HUDEP-2 (cell line): Measurements from ENCODE around the gene PIP4K2A.

Experiments
- DNase-seq, 76 experiments: peaks; one replicate each; lab custom pipeline; 2025; ENCODE audit not compliant: unreplicated experiment in 76 of 76; lab: John Stamatoyannopoulos, UW

PIP4K2A gene

DNA sequence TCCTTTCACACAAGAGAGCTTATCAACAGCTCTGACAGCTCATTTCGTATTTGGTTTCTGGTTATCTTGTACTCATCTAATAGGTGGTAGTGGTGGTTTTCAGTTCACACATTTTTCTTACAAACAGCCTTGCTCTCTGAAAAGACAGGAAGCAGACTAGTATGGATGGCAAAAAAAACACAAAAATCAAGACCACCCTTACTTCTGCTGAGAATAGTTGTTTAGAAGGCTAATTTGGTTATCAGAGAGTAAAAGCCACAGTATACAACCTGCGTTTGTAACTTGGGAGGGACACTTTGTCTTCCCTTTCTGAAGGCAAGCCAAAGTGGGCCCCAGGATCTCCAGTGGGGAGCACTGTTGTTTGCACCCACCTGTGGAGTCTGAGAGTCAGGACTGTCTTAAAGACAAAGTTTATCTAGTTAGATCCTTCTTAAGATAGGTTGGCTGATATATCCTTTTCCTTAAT lies 68.0 kb downstream of the PIP4K2A start:
- no peak for DNase-seq

DNA sequence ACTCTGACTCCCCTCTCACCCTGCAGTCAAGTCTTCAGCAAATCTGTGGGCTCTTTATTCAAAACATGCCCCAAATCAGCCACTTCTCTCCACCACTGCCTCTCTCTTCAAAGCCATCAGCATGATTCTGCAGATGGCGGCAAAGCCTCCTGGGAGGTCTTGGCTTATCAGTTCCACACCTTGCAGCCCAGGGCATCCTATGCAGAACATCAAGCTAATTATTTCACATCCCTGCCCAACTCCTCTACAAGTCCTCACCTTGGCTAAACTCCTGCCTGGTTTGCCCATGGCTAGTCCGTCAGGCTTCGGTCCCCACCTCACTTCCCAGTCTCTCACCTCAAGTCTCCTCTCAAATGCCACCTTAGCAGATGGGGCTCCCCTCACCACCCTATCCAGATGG lies 70.2 kb downstream of the PIP4K2A start:
- no peak for DNase-seq

DNA sequence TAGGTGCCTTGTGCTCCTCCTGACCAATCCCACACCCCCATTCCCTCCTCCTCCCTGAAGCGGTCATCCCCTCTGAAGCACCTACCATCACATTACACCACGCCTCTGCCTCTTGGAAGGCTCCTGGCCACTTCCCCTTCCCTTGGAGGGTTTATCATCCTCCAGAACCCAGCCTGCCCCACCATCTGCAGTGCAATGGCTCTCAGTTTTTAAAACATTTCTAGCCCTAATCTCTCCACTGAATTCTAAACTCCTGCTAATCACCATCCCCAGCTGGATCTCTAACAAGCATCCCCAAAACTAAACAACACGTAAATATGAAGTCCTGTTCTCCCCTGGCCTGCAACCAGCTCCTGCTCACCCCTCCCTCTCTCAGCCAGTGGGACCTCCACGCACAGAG lies 70.6 kb downstream of the PIP4K2A start:
- DNase-seq, result peak in 2 of 76 experiments; percentile 29 to 30

DNA sequence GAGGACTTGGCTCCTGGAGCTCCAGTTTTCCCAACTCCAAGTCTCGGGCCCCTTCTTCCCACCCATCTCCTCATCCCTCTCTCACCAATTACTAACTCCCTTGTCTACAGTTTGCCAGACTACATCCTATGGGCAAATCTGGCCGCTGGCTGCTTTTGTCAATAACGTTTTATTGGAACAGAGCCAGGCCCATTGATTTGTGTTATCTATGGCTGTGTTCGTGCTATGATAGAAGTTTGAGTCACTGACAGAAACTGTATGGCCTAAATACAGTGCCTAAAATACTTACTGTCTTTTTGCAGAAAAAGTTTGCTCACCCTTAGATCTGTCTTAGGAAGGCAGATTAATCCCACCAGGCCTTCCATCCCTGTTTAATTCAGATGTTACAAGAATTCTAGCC lies 71.3 kb downstream of the PIP4K2A start:
- peak in 2 of 76 experiments; percentile 6 to 8 for DNase-seq

DNA sequence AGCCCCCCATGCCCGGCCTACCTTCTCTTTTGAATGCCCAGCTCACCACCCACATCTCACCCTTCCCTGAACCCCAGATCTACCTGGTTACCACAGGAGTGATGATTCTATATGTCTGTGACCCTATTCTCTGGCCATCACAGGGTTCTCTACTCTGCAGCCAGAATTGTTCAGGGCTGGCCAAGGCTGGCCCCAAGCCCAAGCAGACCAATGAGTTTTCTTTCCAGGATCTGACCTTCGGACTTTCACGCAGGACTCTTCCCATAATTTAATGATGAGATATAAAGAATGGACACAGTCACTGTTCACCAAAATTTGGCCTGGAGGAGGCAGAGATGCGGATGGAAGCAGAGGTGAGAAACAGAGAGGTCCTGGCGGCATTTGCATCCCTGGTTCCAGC lies 72.6 kb downstream of the PIP4K2A start:
- no peak for DNase-seq

DNA sequence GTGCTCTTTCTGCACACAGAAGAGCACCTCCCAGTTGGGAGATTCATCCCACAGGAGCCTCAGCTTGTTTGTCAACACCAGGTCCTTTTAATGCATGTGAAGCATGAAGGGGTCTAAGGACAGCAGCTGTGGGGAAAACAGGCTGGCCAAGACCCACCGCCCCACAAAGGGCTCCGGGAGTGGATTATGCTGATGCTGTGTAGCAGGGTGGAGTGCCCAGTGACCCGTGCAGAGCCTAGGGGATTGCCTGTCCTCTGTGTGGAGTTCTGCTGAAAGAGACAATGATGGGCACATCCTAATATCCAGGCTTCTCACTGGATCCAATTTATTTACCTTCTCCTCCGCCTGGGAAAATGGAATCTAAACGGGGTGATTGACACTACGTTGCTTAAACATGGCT lies 74.0 kb downstream of the PIP4K2A start:
- DNase-seq, result no peak

DNA sequence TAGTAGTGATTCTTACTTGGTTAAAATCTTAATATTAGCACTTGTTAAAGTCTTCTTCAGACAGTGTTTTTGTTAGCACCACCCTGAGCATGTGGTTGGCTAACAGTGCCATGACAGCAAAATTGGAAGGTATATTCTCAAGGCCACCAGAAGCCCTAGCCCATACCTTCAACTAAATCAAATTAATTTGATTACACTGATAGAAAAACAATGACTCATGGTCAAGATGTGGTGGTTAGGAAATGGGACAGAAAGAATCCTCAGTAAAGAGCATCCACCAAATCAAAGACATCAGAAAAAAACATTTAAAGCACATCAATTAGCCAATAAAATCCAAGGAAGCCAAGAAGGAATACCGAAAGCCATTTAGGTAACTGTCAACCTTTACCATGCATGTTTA lies 75.5 kb downstream of the PIP4K2A start:
- no peak for DNase-seq

DNA sequence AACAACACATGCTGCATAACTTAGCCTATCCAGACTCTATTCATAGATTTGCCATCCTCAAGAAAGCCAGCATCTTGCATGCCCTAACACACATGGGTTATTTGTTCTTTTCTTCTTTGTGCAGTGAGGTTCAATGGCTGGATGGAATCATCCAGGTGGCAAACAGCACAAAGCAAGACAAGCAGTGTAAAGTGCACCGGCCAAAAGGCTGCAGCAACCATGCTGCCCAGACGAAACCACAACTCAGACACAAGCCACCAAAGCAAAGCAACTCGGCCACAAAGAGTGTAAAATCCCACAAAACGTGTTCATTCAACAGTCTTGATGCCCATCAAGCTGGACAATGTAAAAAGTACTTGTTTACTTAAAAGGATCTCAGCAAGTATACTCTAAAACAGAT lies 76.9 kb downstream of the PIP4K2A start:
- no peak for DNase-seq

DNA sequence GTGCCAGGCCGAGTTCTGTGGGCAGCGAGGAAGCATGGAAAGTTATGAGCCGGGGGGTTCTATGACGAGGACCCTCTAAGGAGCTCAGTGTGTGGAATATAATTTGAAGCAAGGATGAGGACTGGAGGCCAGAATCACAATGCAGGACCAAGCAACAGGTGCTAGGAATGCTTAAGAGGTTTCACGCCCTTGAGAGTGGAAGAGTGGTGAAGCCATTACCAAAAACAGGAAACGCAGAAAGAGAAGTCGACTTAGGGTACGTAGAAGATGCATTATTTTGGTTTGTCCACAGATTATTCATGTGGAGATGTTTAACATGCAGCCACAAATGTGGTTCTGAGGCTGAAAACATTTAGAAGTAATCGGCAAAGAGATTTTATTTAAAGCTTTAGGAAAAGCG lies 78.7 kb downstream of the PIP4K2A start:
- no peak for DNase-seq

DNA sequence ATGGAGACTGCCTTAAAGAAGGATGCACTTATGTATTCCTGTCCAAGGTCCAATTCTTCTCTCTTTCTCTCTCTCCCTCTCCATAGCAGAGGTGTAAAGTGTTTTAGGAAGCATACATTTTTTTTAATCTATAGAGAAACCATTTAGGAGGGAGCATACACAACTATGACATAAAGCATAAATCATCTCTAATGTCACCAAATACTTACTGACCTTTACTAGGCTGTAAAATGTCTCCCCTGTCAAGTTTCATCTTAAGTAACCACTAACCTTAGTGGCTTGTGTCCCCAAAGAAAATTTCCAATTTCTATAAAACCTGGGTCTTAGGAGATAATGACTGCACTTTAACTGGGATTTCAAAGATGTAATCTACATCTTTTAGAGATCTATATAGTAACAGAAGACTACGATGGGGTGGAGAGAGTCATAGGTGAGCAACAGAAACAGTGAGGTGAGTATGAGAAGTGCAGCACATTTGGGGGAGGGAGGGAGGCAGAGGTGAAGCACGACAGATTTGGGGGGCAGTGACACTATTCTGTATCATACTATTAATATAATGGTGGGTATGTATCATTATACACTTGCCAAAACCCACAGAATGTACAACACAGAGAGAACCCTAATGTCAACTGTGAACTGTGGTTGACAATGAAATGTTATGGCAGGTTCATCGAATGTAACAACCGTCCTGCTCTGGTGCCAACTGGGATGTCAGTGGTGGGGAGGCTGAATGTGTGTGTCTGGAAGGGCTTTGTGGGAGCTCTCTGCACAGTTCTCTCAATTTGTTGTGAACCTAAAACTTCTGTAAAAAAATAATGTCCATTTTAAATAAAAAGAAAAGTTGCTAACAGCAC lies 79.5 kb downstream of the PIP4K2A start:
- DNase-seq, result no peak

DNA sequence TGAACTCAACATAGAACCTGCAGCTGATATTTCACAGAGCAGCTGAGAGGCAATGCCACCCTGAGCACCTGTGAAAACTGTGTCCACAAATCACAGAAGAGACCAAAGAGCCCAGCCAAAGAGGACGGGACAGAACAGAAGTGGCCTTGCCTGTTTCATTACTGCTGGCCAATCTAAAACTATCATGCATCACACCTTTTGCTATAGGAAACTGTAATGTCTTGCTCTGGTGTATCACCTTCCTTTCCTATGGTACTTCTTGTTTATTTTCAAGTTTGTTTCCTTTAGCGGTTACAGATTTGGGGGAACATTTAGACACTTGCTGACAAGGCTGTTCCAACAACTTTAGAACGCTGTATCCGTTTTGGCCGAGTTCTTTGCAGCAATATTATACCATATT lies 80.3 kb downstream of the PIP4K2A start:
- no peak for DNase-seq

DNA sequence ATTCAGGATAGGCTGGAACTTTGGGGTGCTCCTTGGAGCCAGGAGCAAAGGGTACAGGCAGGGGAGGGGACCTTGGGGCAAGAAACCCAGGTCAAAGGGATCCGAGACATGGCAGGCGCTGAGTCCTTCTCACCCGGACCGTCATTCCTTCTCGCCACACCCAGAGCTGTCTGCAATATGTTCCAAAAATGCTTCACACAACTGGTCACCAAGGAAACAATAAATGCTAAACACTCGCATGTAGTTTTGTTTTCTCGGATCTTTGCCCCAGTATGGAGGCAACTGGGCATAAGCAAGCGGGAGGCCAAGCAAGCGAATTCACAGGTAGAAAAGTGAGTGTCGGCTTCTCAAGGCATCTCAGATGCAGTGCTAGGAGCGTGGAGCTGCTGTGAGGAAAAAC lies 80.8 kb downstream of the PIP4K2A start:
- DNase-seq, result no peak

DNA sequence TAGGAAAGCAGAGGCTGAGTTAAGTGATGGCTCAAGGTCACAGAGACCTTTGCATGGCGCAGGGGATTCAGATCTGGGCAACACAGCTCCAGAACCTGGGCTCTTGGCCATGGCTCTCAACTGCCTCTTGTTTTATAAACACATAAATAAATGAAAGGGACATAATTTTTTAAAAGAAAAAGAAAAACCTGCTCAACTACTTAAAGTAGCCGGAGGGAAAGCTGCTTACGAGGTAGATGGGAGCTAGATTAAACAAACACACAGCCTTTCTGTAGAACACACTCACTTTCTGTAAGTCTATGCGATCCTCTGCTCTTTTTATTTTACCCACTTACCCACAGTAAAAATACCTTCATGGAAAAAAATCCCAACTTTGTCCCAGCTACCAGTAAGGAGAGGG lies 81.3 kb downstream of the PIP4K2A start:
- no peak for DNase-seq

DNA sequence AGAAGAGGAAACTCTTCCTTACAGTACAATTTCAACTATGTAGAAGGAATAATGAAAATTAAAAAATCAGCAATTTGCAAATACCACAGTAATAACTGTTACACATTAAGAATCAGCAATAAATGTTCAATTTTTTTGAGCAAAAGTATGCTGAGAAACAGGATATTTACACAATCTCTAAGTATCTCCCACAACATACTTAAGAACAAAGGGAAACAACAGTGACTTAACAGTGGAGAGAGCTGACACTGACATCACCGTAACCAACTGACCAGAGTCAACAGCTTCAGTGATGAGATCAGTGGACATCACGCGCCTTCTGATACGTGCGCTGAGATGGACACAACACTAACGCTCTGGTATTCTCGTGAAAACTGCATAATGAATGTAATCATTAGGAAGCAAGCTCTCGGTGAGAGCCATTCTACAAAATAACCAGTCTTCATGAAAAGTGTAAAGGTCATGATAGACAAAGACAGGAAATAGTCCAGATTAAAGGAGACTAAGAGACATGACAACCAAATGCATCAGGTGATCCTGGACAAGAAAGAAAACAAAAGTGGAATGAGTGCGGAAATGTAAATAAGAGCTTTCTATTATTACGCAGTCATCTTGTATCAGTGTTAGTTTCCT lies 82.6 kb downstream of the PIP4K2A start:
- DNase-seq, result no peak

DNA sequence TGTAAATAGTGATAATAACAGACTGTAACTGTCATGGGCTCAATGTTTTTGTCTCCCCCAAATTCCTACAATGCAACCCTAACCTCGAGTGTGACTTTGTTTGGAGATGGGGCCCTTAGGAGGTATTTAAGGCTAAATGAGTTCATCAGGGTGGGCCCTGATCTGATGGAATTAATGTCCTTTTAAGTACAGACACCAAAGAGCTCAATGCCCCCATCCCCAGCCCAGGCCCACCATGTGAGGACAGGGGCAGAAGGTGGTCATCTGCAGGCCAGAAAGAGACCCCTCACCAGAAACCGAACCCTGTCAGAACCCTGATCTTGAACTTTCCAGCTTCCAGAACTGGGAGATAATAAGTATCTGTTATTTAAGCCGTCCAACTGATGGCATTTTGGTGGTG lies 83.2 kb downstream of the PIP4K2A start:
- DNase-seq, result no peak

DNA sequence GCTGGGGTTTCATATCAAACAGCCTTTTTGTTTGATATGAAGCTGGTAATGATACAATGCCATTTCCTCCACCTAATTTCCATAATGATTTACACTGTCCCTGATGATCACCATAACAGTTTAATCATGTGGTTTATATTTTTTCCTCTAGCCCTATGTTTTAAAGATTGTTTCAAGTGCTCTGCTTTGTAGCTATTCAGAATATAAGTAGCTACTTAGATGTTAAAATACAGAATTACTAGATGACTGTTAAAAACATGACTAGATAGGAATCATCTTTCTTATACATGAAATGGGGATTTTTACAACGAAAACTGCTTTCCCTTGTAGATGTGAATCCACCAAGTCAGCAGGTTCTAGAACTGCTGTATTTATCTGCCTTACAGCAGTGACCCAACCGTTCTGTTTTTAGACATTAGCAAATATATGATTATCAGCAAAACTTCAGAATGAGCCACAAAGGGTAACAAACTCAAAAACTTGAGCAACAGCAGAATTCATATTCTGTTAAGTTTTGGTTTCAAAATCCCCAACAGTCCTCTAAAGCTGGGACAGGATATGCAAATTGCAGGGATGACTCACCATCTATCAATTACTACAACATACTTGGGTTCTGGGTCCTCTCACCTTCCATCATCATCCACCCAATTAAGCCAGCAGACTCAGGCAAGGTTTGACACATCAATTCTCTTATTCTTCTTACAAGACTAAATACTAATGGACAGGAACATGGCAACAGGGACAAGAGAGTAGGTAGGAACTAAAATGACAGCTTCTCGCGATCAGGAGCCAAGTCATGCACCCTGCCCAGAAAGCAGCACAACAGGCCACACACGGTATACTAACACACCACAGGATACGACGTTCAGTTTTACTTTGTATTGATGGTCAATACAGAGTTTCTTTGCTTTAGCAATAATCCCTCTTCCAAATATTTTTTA lies 83.9 kb downstream of the PIP4K2A start:
- peak in 3 of 76 experiments; percentile 21 to 31 (median 22) for DNase-seq

DNA sequence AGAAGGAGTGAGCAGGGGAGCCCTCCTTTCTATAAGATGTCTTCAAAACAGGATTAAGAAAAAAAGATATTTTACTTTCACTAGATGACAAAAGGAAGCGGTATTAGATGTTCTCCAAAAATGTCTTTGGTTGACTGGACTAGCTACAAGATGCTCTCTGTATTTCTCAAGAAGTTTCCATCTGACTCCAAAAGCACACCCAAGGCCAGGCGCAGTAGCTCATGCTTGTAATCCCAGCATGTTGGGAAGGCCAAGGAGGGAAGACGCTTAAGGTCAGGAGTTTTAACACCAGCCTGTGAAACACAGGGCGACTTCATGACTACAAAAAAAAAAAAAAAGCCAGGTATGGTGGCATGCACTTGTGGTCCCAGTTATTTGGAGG lies 84.5 kb downstream of the PIP4K2A start:
- DNase-seq, result no peak

DNA sequence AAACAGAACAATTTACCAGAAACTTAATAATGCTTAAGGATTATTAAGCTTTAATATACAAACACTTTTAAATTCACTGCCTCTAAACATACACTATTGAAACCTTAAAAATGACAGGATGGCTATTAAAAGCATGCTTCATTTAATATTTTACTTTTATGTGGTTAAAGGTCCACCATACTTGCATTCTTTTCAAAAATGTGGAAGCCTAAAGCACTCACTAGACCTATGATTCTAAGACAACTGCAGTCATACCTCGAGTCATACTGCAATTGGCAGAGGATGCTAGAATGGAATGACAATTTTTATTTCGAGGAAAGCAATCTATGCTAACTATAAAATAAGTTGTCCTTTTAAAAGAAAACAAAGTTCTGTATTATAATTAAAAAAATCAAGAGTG lies 85.3 kb downstream of the PIP4K2A start:
- no peak for DNase-seq

DNA sequence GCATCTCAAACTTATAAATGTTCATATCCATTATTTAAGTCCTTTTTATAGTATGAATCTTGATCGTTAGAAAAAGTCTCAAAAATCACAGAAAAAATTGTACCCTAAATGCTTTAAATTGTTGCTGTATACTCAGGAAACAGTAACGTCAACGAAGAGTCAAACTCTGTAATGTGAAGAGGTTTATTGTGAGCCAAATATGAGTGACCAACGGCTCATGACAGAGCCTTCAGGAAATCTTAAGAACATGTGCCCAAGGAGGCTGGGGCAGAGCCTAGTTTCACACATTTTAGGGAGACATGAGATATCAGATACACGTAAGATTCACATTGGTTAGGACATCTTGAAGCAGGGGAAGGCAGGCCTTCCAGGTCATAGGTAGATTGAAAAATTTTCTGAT lies 86.1 kb downstream of the PIP4K2A start:
- DNase-seq, result no peak

DNA sequence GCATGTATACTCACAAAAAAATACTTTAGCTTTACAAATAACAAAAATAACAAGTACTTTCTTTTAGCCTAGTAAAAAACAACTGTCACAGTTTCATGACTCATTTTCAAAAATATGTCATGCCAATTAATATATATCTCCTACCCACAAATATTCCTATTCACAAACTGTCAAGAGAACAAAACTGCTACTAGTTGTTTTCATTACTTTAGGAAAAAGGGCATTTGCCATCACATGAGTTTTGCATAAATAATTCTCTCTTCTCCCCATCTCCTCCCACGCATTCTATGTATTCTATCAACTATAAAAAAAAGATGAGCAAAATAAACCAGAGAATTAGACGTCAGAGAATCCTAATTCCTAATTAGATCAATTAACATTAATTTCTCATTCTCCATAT lies 87.6 kb downstream of the PIP4K2A start:
- DNase-seq, result no peak
